GM18873 (cell line): ENCODE results near the gene TLR8.
"Not testable (repeated sequence)": the region's sequence is repeated elsewhere in the genome, so short reads cannot be mapped to it uniquely, and the experiment has no call there.

Experiments used
- ATAC-seq: cut with Tn5 transposase; IDR thresholded peaks from one replicate; pipeline ENCODE4 v1.9.1; 2021; ENCODE audit warnings: mild to moderate bottlenecking, moderate library complexity, moderate number of reproducible peaks; ENCODE audit not compliant: unreplicated experiment, low FRiP score

Gene TLR8

DNA sequence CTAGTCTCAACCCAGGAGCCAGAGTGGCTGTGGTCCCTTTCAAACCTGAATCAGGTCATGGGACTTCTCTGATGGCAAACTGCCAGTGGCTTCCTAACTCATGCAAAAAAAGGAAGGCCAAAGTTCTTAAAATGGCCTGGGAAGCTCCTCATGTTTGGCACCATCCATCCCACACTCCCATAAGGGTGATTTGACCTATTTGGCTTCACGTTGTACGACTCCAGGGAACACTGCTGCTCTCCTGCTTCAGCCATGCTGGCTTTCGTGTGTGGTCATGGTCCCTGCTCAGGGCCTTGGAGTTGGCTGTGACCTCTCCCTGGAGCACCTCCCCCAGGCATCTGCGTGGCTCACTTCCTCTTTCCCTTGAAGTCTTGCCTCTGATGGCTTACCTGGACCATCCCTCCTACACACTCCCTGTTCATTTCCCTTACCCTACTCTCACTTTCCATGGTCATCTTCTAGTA, 55.7 kb downstream of the TLR8 start:
- no peak for ATAC-seq

DNA sequence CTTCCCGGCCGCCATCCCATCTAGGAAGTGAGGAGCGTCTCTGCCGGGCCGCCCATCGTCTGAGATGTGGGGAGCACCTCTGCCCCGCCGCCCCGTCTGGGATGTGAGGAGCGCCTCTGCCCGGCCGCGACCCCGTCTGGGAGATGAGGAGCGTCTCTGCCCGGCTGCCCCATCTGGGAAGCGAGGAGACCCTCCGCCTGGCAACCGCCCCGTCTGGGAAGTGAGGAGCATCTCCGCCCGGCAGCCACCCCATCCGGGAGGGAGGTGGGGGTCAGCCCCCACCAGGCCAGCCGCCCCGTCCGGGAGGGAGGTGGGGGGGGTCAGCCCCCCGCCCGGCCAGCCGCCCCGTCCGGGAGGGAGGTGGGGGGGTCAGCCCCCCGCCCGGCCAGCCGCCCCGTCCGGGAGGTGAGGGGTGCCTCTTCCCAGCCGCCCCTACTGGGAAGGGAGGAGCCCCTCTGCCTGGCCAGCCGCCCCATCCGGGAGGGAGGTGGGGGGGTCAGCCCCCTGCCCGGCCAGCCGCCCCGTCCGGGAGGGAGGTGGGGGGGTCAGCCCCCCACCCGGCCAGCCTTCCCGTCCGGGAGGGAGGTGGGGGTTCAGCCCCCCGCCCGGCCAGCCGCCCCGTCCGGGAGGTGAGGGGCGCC, 56.9 kb downstream of the TLR8 start:
- ATAC-seq = not testable (repeated sequence)

DNA sequence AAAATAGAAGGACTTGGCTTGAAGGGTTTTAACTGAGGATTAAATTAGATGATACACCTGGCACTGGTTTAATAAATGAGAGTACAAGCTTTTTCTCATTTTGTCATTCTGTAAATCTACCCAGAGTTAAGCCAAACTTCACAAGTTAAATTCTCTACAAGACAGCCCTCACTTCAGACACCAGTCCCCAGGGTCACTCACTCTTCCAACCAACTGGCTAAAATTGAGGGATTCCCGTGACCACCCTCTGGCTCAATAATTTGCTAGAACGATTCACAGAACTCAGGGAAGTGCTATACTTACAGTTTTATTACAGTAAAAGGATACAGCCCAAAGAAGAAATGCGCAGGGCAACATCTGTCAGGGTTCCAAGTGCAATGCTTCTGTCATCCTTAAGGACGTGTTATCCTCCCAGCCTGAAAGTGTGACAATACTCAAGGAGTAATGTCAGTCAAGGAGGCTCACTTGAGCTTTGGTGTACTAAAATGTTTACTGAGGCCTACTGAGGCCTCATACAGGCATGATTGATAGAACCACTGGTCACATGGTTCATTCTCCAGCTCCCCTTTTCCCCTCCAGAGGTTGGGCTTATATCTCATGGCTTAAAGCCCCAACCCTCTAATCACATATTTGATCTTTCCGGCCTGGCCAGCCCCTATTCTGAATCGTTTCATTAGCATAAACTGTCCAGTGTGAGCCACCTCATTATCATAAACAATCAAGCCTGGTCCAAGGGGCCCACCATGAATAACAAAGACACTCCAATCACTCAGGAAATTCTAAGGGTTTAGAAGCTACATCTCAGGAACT, 58.9 kb downstream of the TLR8 start:
- ATAC-seq = no peak

DNA sequence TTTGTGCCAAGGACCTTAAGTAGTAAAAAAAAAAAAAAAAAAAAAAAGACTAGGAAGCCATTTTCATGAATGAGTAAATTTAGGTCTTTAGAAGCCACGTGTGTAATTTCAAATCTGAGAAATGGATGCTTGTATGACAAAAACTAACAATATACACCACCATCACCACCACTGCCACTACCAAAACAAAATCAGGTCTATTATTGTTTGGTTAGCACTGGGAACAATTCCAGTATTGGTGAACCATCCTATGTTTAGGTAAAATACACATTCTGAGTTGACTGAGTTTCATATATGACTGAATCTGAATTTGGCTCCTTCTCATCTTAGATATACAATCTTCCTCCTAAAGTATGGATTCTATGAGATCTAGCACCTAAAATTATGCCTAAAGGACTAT, 59.7 kb downstream of the TLR8 start:
- ATAC-seq = no peak

DNA sequence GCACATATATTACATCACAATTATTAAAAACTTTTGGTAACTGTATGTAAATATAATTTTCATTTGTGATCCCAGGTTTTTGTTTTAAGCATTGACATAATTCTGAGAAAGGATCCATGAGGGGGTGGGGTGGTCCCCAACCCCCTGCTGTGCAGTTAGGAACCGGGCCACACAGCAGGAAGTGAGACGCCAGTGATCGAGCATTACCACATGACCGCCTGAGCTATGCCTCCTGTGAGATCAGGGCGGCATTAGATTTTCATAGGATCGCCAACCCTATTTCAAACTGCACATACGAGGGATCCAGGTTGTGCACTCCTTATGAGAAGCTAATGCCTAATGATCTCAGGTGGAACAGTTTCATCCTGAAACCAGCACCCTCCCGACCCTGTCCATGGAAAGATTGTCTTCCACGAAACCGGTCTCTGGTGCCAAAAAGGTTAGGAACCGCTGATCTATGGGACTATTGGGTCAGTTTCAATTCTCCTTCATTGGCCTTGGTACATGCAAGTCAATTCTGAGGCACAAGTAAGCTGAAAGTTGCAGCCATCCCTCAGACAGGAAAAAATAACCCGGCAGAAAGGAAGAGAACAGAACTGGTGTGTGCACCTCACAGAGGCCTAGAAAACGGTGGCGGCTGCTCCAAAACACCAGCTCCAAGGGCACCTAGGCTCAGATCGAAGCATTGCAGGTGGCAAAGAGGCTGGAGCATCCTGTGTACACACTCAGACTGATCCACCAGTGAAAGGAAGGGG, 61.5 kb downstream of the TLR8 start:
- ATAC-seq = no peak

DNA sequence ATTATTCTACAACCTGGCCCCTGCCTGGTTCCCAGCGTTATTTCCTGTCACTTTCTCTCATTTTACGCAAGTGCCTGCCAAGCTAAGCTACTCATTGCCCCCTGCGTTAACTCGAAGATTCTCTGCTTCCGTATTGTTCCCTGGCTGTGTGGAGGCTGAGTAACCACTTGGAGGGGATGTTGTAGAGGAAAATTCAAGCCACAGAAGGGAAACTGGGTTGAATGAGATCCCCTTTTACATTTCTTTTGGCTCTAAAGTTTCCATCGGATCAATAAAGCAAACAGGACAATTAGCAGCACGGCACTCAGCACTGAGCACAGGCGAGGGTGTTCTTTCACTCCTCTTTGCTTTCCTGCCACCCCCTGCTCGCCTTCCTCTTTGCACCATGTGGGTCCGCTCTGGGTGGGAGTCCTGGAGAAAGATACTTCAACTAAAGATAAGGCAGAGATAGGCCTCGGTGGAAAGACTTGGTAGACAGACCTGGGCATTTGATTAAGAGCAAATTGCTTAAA, 64.3 kb downstream of the TLR8 start:
- ATAC-seq = no peak

DNA sequence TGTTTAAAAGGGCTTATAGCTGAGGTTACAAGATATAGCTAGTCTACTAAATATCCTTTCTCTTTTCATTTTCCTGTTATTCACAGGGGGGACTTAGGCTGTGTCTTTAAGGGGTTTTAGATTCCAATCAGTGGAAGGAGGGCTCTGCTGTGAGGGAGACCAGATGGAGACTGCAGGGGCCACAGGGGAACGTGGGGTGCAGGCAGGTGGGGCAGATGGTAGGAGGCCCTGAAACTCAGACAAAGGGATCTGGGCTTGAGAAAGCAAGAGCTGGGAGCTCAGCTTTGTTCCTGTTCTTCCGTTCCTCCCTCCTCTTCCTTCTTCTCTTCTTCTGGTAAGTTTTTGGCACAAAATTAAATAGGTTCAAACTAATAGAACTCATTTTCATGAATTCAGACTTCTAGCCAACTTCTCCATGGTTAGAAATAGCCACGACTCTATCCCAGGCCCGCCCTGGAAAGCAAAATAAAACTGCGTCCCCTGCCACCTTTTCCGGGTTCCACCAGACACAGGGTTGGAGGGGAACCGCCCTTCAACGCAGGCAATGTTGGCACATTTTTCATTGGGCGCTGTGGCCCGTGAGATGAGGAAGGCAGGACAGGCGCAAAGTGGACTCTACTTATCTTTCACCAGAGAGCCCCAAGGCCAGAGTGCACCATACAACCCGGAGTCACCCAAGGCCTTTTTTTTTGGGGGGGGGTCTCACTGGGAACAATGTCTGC, 65.0 kb downstream of the TLR8 start:
- no peak for ATAC-seq

DNA sequence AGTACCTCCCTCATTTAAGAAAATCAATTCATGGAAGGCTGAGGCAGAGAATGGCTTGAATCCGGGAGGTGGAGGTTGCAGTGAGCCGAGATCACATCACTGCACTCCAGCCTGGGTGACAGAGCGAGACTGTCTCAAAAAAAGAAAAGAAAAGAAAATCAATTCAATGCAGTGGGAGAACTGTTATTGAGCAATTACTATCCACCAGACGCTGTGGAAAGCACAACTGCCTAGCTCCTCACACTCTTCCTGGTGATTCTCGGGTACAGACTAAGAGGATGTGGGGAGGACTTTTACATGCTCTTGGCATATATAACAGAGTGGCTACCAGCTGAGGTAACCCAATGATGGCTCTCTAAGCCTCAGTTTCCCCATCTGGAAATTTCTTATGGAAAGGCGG, 65.8 kb downstream of the TLR8 start:
- ATAC-seq = no peak
